ENCODE results near the gene RNASE7.

DNA sequence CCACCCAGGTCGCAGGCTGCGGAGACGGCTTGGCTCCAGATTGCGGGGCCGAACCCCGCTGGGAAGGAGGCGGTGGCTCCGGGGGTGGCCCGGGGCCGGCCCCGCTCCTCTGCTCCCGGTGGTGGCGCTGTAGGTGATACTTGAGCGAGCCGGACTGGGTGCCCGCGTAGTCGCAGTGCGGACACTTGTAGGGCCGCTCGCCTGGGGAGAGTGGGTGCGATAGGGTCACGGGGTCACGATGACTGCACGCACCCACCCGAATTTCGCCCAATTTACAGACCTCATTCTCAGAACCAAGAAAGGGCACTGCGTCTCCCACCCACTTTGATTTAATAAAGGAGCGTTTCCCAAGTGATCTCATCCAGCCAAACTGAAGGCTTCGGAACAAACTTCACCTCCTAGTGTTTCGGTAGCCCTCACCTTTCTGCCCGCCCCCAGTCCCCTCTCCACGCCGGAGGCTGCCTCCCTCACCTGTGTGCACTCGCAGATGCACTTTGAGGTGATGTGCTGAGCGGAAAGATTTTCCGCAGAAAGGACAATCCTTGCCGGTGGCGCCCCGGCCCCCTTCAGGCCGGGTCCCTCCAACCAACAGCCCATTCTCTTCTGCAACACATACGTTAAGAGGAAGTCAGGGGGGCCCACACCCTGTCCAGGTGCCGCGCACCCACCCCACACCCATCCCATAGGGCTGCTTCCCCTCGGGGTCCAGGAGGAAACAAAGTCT, 48.9 kb downstream of the RNASE7 start:
- TF ChIP-seq CTCF (IDR thresholded peaks at IDR 0.05) (no peak), POLR2A (IDR thresholded peaks at IDR 0.05) (no peak)
